CD4-positive, alpha-beta T cell treated with Interferon gamma for 1 hour (primary cell): ENCODE results near the gene TPRX2.
"Not testable (repeated sequence)": the region's sequence is repeated elsewhere in the genome, so short reads cannot be mapped to it uniquely, and the experiment has no call there.

ENCODE experiments used
- DNase-seq: peaks from one replicate; pipeline ENCODE4 v3.0.0-alpha.2; 2020

Gene TPRX2

GRCh38 chr19:47858646-47859285 is at the start of gene TPRX2:
Gene TPRX2, plus strand, starts transcription at chr19:47859235. Its CDS starts 12 bp downstream, at chr19:47859247.
- not testable (repeated sequence) for DNase-seq

GRCh38 chr19:47813304-47813994 is 45.6 kb upstream of the TPRX2 start:
- peak; percentile 52 for DNase-seq

GRCh38 chr19:47813995-47814328 is 45.1 kb upstream of the TPRX2 start:
- DNase-seq, result no peak

- DNase-seq, result not testable (repeated sequence)
Measured at GRCh38 chr19:47816270-47816669, 42.8 kb upstream of the TPRX2 start.

GRCh38 chr19:47818221-47818620 is 40.8 kb upstream of the TPRX2 start:
- DNase-seq, result not testable (repeated sequence)

- no peak for DNase-seq
Measured at GRCh38 chr19:47819858-47820257, 39.2 kb upstream of the TPRX2 start.

GRCh38 chr19:47820410-47820809 is 38.6 kb upstream of the TPRX2 start:
- no peak for DNase-seq

GRCh38 chr19:47821460-47822020 is 37.5 kb upstream of the TPRX2 start, which contains the start of gene CRX:
Gene CRX, plus strand, starts transcription at chr19:47821937. Its CDS starts 12,507 bp downstream, at chr19:47834444.
- no peak for DNase-seq

- no peak for DNase-seq
Measured at GRCh38 chr19:47824396-47824795, 34.6 kb upstream of the TPRX2 start.

GRCh38 chr19:47826800-47827199 is 32.2 kb upstream of the TPRX2 start:
- DNase-seq, result no peak

- no peak for DNase-seq
Measured at GRCh38 chr19:47832723-47833122, 26.3 kb upstream of the TPRX2 start.

GRCh38 chr19:47836038-47836437 is 23.0 kb upstream of the TPRX2 start:
- no peak for DNase-seq

- DNase-seq, result no peak
Measured at GRCh38 chr19:47839411-47839810, 19.6 kb upstream of the TPRX2 start.

GRCh38 chr19:47839913-47840312 is 19.1 kb upstream of the TPRX2 start:
- DNase-seq, result no peak

GRCh38 chr19:47842941-47843340 is 16.1 kb upstream of the TPRX2 start:
- DNase-seq, result no peak

GRCh38 chr19:47848425-47848822 is 10.6 kb upstream of the TPRX2 start:
- no peak for DNase-seq

GRCh38 chr19:47848823-47849473 is 10.1 kb upstream of the TPRX2 start:
- DNase-seq, result no peak

GRCh38 chr19:47853003-47853402 is 6.0 kb upstream of the TPRX2 start:
- DNase-seq, result no peak

- DNase-seq, result no peak
Measured at GRCh38 chr19:47854459-47854858, 4.6 kb upstream of the TPRX2 start.

- not testable (repeated sequence) for DNase-seq
Measured at GRCh38 chr19:47858231-47858630, 804 bp upstream of the TPRX2 start.

- DNase-seq, result not testable (repeated sequence)
Measured at GRCh38 chr19:47859838-47860237, 803 bp downstream of the TPRX2 start.

- DNase-seq, result no peak
Measured at GRCh38 chr19:47860602-47861297, 1.7 kb downstream of the TPRX2 start.

GRCh38 chr19:47861630-47862029 is 2.6 kb downstream of the TPRX2 start:
- no peak for DNase-seq
